HG03354 (cell line): ENCODE measurements around the gene AACS.

Source experiments
- ATAC-seq: cut with Tn5 transposase; IDR thresholded peaks from one replicate; pipeline ENCODE4 v1.9.1; 2021; ENCODE audit warnings: mild to moderate bottlenecking; ENCODE audit not compliant: unreplicated experiment, poor library complexity, severe bottlenecking

AACS gene

GRCh38 chr12:125172231-125172850 is 107.1 kb downstream of the AACS start:
- no peak for ATAC-seq

GRCh38 chr12:125175576-125175975 is 110.3 kb downstream of the AACS start:
- ATAC-seq = no peak

- ATAC-seq = peak; percentile 55
Measured at GRCh38 chr12:125178222-125178621, 113.0 kb downstream of the AACS start.

- ATAC-seq = no peak
Measured at GRCh38 chr12:125180144-125180543, 114.9 kb downstream of the AACS start.

- no peak for ATAC-seq
Measured at GRCh38 chr12:125181107-125181506, 115.9 kb downstream of the AACS start.

- ATAC-seq = peak; percentile 81
Measured at GRCh38 chr12:125183187-125184067, 118.2 kb downstream of the AACS start.

GRCh38 chr12:125184213-125184967 is 119.2 kb downstream of the AACS start:
- no peak for ATAC-seq

GRCh38 chr12:125185311-125185739 is 120.1 kb downstream of the AACS start:
- ATAC-seq = no peak

GRCh38 chr12:125185740-125186470 is 120.7 kb downstream of the AACS start, which contains the start of gene TMEM132B:
Gene TMEM132B, plus strand, starts transcription at chr12:125186386.
- ATAC-seq = peak; percentile 53

GRCh38 chr12:125186471-125187147 is 121.4 kb downstream of the AACS start:
- ATAC-seq = peak; percentile 13

GRCh38 chr12:125187148-125187745 is 122.0 kb downstream of the AACS start:
- ATAC-seq = no peak

- no peak for ATAC-seq
Measured at GRCh38 chr12:125187780-125188741, 122.8 kb downstream of the AACS start.

- no peak for ATAC-seq
Measured at GRCh38 chr12:125189015-125189414, 123.8 kb downstream of the AACS start.

GRCh38 chr12:125189502-125189901 is 124.3 kb downstream of the AACS start:
- ATAC-seq = no peak

- ATAC-seq = no peak
Measured at GRCh38 chr12:125191361-125192087, 126.3 kb downstream of the AACS start.

GRCh38 chr12:125192690-125193221 is 127.5 kb downstream of the AACS start:
- ATAC-seq = no peak
